Mucosa of stomach (tissue), 1 donor: ENCODE data around the gene ZNF429.
"Not testable (repeated sequence)": the region's sequence is repeated elsewhere in the genome, so short reads cannot be mapped to it uniquely, and the experiment has no call there.

Experiments used
- H3K27me3 ChIP-seq: one replicate; pipeline ENCODE4 v1.7.0; 2013; ENCODE audit warnings: mild to moderate bottlenecking, low read length; ENCODE audit not compliant: control insufficient read depth, insufficient read depth
- H3K36me3 ChIP-seq: one replicate; pipeline ENCODE4 v1.7.0; 2013; ENCODE audit warnings: low read length; ENCODE audit not compliant: control insufficient read depth, insufficient read depth
- H3K4me1 ChIP-seq: one replicate; pipeline ENCODE4 v1.7.0; 2013; ENCODE audit warnings: mild to moderate bottlenecking, low read length; ENCODE audit not compliant: control insufficient read depth, insufficient read depth
- H3K4me3 ChIP-seq: one replicate; pipeline ENCODE4 v1.7.0; 2013; ENCODE audit warnings: low read length
- H3K9ac ChIP-seq: one replicate; pipeline ENCODE4 v1.7.0; 2013; ENCODE audit warnings: mild to moderate bottlenecking, low read length, moderate library complexity
- H3K9me3 ChIP-seq: one replicate; pipeline ENCODE4 v1.7.0; 2013; ENCODE audit warnings: mild to moderate bottlenecking, low read length, moderate library complexity; ENCODE audit not compliant: control insufficient read depth
- donor health status: Pancreatic carcinoma.

The ZNF429 gene

GRCh38 chr19:21595185-21595584 lies 89.8 kb downstream of the ZNF429 start:
- Histone ChIP-seq H3K9ac (no peak overlapping the region), H3K27me3 (no peaks in the 10 kb centered on the region), H3K4me3 (no peak overlapping the region)

GRCh38 chr19:21602082-21602658 lies 96.8 kb downstream of the ZNF429 start:
- H3K9ac ChIP-seq: no peak overlapping the region
- H3K4me1 ChIP-seq: peaks cover 13% of the 10 kb centered on the region
- H3K9me3 ChIP-seq: no peaks in the 10 kb centered on the region
- no peaks in the 10 kb centered on the region for H3K36me3 ChIP-seq
- H3K4me3 ChIP-seq: no peak overlapping the region
- H3K27me3 ChIP-seq: no peaks in the 10 kb centered on the region

More at GRCh38 chr19:21595185-21595584, 89.8 kb downstream of the ZNF429 start:
- Histone ChIP-seq H3K9me3 (no peaks in the 10 kb centered on the region), H3K4me1 (no peaks in the 10 kb centered on the region), H3K36me3 (no peaks in the 10 kb centered on the region)

DNA sequence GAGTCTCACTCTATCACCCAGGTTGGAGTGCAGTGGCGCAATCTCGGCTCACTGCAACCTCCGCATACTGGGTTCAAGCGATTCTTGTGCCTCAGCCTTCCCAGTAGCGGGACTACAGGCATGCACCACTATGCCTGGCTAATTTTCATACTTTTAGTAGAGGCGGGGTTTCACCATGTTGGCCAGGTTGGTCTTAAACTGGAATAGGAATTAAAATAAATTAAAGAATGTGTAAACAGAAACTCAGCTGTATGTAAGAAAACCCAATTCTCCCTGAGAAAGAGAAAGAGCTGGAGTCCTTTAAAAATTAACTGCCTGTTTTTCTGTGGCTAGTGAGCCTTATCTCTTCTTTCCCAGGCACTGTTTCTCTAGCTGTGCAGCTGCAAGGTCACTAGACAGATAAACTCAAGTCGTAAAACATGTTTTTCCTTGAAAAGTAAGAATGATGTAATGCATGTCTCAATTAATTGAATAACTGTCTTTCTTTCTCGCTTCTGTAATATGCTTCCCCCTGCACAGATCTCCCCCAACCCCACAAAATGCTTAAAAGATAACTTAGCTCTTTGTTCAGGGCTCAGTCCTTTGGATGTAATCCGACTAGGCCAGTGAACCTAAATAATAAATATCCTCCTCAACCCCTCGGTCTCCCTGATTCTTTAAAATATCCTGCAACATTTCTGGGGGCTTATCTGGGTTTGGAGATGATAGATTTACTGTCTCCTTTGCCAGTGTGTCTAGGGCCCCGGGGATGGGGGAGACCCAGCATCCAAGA lies 97.4 kb downstream of the ZNF429 start:
- H3K9ac ChIP-seq, H3K36me3 ChIP-seq, H3K4me3 ChIP-seq, H3K9me3 ChIP-seq, H3K27me3 ChIP-seq: not testable (repeated sequence)
- peaks cover 13% of the 10 kb centered on the region for H3K4me1 ChIP-seq

DNA sequence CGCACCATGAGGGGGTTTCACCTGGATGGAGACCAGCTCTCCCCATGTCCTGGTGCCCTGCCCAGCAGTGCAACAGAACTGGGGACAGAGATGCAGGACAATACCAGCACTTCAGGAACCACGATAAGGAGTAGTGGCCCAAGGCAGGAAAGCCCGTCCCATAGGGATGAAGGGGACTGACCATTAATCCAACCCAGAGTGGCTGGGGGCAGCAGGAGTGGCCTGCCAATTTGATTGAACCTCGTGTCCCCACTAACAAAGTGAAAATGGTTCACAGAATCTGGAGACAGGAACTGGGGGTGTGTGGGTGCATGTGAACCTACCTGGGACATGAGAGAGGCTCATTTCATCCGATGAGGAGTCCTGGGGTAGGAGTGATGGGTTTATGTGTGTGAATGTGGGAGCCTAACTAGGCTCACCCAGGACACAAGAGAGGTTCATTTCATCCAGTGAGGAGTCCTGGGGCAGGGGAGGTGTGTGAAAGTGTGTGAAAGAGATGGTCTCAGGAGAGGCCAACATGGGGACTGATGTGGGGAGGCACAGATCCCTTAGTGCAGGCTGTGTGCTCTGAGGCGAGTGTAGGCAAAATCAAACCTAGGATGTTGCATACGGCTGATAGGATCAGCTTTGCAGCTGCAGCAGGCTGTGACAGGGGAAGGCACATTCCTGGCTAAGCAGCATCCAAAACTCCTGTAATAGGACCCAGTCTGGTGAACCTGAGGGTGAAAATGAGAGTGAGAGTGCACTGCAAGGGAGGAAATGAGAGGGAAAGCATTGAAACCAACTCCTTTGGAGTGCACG lies 98.2 kb downstream of the ZNF429 start:
- Histone ChIP-seq H3K9ac (no peak overlapping the region), H3K36me3 (no peaks in the 10 kb centered on the region), H3K4me1 (peaks cover 13% of the 10 kb centered on the region), H3K4me3 (peak overlapping the region; percentile 44), H3K27me3 (no peaks in the 10 kb centered on the region), H3K9me3 (no peaks in the 10 kb centered on the region)

DNA sequence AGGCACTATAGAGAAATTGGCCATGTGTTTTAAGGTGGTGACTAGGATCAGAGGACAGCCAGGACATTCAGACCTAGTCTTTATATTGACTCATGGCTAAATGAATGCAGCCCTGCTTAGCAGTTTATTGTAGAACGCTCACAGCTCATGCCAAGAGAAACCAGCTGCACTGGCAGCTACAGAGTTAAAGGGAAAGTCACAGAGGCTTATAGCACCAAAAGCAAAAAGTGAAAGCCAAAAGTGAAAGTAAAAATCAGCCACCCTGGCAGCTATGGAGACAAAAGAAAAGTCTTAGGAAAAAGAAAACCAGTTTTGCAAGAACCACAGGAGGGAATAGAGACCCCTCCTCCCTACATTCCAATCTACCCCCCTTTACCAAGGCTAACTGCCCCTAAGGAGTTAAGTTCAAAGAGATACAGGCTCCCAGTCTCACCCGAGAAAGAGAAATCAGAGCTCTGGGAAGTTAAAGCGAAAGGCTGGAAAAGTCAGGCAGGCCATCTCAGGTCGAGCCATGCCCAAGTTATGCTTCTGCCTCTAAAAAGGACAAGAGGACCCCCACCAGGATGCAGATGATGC lies 99.0 kb downstream of the ZNF429 start:
- Histone ChIP-seq H3K4me1 (peaks cover 13% of the 10 kb centered on the region), H3K36me3 (no peaks in the 10 kb centered on the region), H3K9ac (peak overlapping the region; percentile 70), H3K9me3 (no peaks in the 10 kb centered on the region), H3K4me3 (peak overlapping the region; percentile 44), H3K27me3 (no peaks in the 10 kb centered on the region)
